ENCODE data around the gene ARMC12. TPM values are rescaled to one million over a fixed set of nuclear protein-coding genes. Genes with fewer than 3 reads are reported as not detected.

ARMC12 gene
- total and polyA plus RNA-seq, 4 donors = 0.20 to 1.1 (median 0.76) TPM

DNA sequence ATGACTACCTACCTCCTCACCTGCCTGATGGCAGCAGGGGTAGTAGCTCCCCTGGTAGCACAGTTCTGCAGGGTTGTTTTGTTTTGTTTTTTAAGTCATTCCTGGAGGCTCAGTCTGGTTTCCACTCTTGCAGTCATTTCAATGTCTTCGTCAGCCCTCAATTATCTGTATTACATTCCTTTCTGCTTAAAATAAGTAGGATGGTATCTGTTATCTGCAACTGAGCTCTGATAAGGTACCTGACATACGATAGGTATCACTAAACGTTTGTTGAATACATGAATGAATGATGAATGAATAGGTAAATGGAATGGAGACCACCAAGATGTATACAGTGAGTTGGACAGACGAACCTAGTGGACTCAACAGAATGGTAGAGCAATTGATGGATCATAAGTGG lies 32.4 kb downstream of the ARMC12 start:
- H3K27ac ChIP-seq (ENCODE audit: low read depth in 1 of 2, low read length in 1 of 2) = no peak overlapping the region
- no peak for DNase-seq
- ATAC-seq (ENCODE audit: insufficient read depth, low FRiP score) = no peak
- TF ChIP-seq, protein P1, sequence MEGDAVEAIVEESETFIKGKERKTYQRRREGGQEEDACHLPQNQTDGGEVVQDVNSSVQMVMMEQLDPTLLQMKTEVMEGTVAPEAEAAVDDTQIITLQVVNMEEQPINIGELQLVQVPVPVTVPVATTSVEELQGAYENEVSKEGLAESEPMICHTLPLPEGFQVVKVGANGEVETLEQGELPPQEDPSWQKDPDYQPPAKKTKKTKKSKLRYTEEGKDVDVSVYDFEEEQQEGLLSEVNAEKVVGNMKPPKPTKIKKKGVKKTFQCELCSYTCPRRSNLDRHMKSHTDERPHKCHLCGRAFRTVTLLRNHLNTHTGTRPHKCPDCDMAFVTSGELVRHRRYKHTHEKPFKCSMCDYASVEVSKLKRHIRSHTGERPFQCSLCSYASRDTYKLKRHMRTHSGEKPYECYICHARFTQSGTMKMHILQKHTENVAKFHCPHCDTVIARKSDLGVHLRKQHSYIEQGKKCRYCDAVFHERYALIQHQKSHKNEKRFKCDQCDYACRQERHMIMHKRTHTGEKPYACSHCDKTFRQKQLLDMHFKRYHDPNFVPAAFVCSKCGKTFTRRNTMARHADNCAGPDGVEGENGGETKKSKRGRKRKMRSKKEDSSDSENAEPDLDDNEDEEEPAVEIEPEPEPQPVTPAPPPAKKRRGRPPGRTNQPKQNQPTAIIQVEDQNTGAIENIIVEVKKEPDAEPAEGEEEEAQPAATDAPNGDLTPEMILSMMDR (IDR thresholded peaks at IDR 0.05; ENCODE audit: control extremely low read depth, extremely low read depth) = no peak
- H3K4me1 ChIP-seq (ENCODE audit: control insufficient read depth in 5 of 5, insufficient read depth in 5 of 5, low read length in 5 of 5) = peaks cover 0 to 2% (median 0%) of the 10 kb centered on the region in 5 donors
- H3K27me3 ChIP-seq (ENCODE audit: control insufficient read depth in 3 of 3, insufficient read depth in 3 of 3, low read length in 2 of 3) = peaks cover 0 to 8% (median 4%) of the 10 kb centered on the region in 3 donors
- H3K9ac ChIP-seq (ENCODE audit: insufficient read depth in 1 of 2, low read length in 2 of 2) = no peak overlapping the region
- peaks cover 0 to 1% (median 0%) of the 10 kb centered on the region in 4 donors for H3K9me3 ChIP-seq (ENCODE audit: control insufficient read depth in 4 of 4, insufficient read depth in 3 of 4, low read length in 3 of 4)
- 73 to 81% methylated on average over 4 of the region's 4 CpGs for WGBS, 2 donors
- H3K4me3 ChIP-seq = no peak overlapping the region
- no peaks in the 10 kb centered on the region for H3K36me3 ChIP-seq (ENCODE audit: control insufficient read depth in 4 of 4, insufficient read depth in 4 of 4, low read length in 4 of 4)

DNA sequence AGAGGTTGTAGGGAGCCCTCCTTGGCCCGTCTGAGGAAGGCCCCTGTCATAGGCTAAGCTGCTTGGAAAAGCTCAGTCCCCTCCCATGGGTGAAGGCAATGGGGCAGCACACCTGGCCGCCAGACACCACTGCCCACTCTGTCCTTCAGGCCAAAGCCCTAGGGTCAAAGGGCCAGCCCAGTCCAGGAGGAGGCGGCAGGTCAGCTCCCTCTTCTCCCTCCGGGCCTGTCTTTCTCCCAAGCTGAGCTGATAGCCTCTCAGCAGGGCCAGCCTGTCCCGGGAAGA lies 34.5 kb downstream of the ARMC12 start:
- DNase-seq (no peak), ATAC-seq (ENCODE audit: insufficient read depth, low FRiP score) (no peak)
- Histone ChIP-seq H3K9me3 (ENCODE audit: control insufficient read depth in 4 of 4, insufficient read depth in 3 of 4, low read length in 3 of 4) (peaks cover 0 to 1% (median 0%) of the 10 kb centered on the region in 4 donors), H3K27me3 (ENCODE audit: control insufficient read depth in 3 of 3, insufficient read depth in 3 of 3, low read length in 2 of 3) (peaks cover 0 to 5% (median 0%) of the 10 kb centered on the region in 3 donors), H3K4me3 (no peak overlapping the region), H3K27ac (ENCODE audit: low read depth in 1 of 2, low read length in 1 of 2) (no peak overlapping the region), H3K36me3 (ENCODE audit: control insufficient read depth in 4 of 4, insufficient read depth in 4 of 4, low read length in 4 of 4) (no peaks in the 10 kb centered on the region), H3K9ac (ENCODE audit: insufficient read depth in 1 of 2, low read length in 2 of 2) (no peak overlapping the region), H3K4me1 (ENCODE audit: control insufficient read depth in 5 of 5, insufficient read depth in 5 of 5, low read length in 5 of 5) (no peaks in the 10 kb centered on the region)
- TF ChIP-seq, protein P1 (IDR thresholded peaks at IDR 0.05; ENCODE audit: control extremely low read depth, extremely low read depth) = no peak
- 63 to 70% methylated on average over 5 of the region's 5 CpGs for WGBS, 2 donors

DNA sequence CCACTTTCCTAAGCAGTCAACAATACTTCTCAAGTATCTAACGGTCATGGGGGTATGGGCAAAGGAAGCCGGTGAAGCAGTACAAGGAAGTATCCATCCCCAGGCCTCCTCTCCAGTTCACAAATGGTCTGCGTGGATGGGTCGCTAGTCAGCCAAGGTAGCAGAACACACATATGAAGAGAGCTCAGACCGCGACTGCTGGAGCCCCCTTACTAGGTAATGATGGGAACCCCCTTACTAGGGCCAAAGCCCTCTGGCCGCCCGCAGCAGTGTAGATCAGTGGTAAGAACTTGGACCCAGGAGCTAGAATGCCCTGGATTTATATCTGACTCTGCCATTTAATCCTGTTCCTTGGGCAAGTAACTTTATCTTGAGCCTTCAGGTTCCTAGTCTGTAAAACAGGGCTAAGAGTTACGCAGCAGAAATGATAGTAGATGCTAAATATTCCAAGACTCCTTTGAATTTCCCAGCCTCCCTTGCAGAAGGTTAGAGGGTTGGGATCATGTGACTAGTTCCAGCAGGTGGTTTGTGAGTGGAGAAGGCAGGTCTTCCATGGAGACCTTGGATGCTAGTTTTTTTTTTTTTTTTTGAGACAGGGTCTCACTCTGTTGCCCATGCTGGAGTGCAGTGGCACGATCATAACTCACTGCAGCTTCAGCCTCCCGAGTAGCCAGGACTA lies 37.4 kb downstream of the ARMC12 start:
- Histone ChIP-seq H3K4me1 (ENCODE audit: control insufficient read depth in 5 of 5, insufficient read depth in 5 of 5, low read length in 5 of 5) (no peaks in the 10 kb centered on the region), H3K27me3 (ENCODE audit: control insufficient read depth in 3 of 3, insufficient read depth in 3 of 3, low read length in 2 of 3) (no peaks in the 10 kb centered on the region), H3K4me3 (no peak overlapping the region), H3K9ac (ENCODE audit: insufficient read depth in 1 of 2, low read length in 2 of 2) (no peak overlapping the region), H3K9me3 (ENCODE audit: control insufficient read depth in 4 of 4, insufficient read depth in 3 of 4, low read length in 3 of 4) (peaks cover 0 to 1% (median 0%) of the 10 kb centered on the region in 4 donors), H3K36me3 (ENCODE audit: control insufficient read depth in 4 of 4, insufficient read depth in 4 of 4, low read length in 4 of 4) (no peaks in the 10 kb centered on the region), H3K27ac (ENCODE audit: low read depth in 1 of 2, low read length in 1 of 2) (no peak overlapping the region)
- TF ChIP-seq, protein P1 (IDR thresholded peaks at IDR 0.05; ENCODE audit: control extremely low read depth, extremely low read depth) = no peak
- 76 to 91% methylated on average over 11 of the region's 11 CpGs for WGBS, 2 donors
- no peak for ATAC-seq (ENCODE audit: insufficient read depth, low FRiP score)
- no peak for DNase-seq

DNA sequence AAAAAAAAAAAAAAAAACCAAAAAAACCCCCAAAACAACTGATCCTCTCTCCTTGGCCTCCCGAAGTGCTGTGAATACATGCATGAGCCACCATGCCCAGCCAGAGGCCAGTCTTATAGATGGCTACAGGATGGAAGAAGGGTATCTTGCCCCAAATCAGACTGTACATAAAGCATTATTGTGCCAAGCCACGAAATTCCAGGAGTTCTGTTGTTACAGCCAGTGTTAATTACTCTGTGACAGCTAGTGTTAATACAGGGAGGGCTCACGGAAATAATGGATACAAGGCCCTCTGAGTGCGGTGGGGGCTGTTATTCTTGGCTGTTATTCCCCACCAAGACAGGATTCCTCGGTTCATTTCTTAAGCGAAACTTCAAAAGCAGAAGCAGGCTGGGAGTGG lies 38.2 kb downstream of the ARMC12 start:
- H3K27me3 ChIP-seq (ENCODE audit: control insufficient read depth in 3 of 3, insufficient read depth in 3 of 3, low read length in 2 of 3) = no peaks in the 10 kb centered on the region
- no peak for ATAC-seq (ENCODE audit: insufficient read depth, low FRiP score)

More for the DNA sequence above, 38.2 kb downstream of the ARMC12 start:
- Histone ChIP-seq H3K4me1 (ENCODE audit: control insufficient read depth in 5 of 5, insufficient read depth in 5 of 5, low read length in 5 of 5) (no peaks in the 10 kb centered on the region), H3K9me3 (ENCODE audit: control insufficient read depth in 4 of 4, insufficient read depth in 3 of 4, low read length in 3 of 4) (peaks cover 0 to 1% (median 0%) of the 10 kb centered on the region in 4 donors), H3K9ac (ENCODE audit: insufficient read depth in 1 of 2, low read length in 2 of 2) (no peak overlapping the region), H3K27ac (ENCODE audit: low read depth in 1 of 2, low read length in 1 of 2) (no peak overlapping the region), H3K4me3 (no peak overlapping the region), H3K36me3 (ENCODE audit: control insufficient read depth in 4 of 4, insufficient read depth in 4 of 4, low read length in 4 of 4) (no peaks in the 10 kb centered on the region)
- TF ChIP-seq, protein P1 (IDR thresholded peaks at IDR 0.05; ENCODE audit: control extremely low read depth, extremely low read depth) = no peak
- 86 to 90% methylated on average over 6 of the region's 6 CpGs for WGBS, 2 donors
- DNase-seq = no peak
